HG02759 (cell line): ENCODE measurements around the gene GORASP2.
A peak's percentile ranks its signal among the peaks of the same experiment; 100 is the strongest.

ENCODE experiments used
- ATAC-seq: cut with Tn5 transposase; IDR thresholded peaks from one replicate; pipeline ENCODE4 v1.9.1; 2021; ENCODE audit warnings: mild to moderate bottlenecking, moderate library complexity; ENCODE audit not compliant: unreplicated experiment

Gene GORASP2

GRCh38 chr2:170922634-170923494 is 6.2 kb upstream of the GORASP2 start:
- ATAC-seq: no peak

- no peak for ATAC-seq
Measured at GRCh38 chr2:170923799-170924198, 5.3 kb upstream of the GORASP2 start.

GRCh38 chr2:170924969-170925368 is 4.1 kb upstream of the GORASP2 start:
- no peak for ATAC-seq

- no peak for ATAC-seq
Measured at GRCh38 chr2:170925923-170926322, 3.1 kb upstream of the GORASP2 start.

- ATAC-seq: no peak
Measured at GRCh38 chr2:170926743-170927297, 2.2 kb upstream of the GORASP2 start.

- ATAC-seq: no peak
Measured at GRCh38 chr2:170928036-170928823, 823 bp upstream of the GORASP2 start.

GRCh38 chr2:170929686-170930050 is 615 bp downstream of the GORASP2 start:
- ATAC-seq: peak; percentile 6

- peak; percentile 18 for ATAC-seq
Measured at GRCh38 chr2:170930131-170930990, 1.3 kb downstream of the GORASP2 start.

- ATAC-seq: no peak
Measured at GRCh38 chr2:170930991-170931266, 1.9 kb downstream of the GORASP2 start.

GRCh38 chr2:170932166-170932565 is 3.1 kb downstream of the GORASP2 start:
- no peak for ATAC-seq

- no peak for ATAC-seq
Measured at GRCh38 chr2:170932948-170933347, 3.9 kb downstream of the GORASP2 start.

GRCh38 chr2:170937709-170938379 is 8.8 kb downstream of the GORASP2 start:
- ATAC-seq: no peak

- no peak for ATAC-seq
Measured at GRCh38 chr2:170940066-170940465, 11.0 kb downstream of the GORASP2 start.

- no peak for ATAC-seq
Measured at GRCh38 chr2:170942615-170943014, 13.6 kb downstream of the GORASP2 start.

GRCh38 chr2:170943041-170943440 is 14.0 kb downstream of the GORASP2 start:
- ATAC-seq: no peak

GRCh38 chr2:170943596-170943995 is 14.5 kb downstream of the GORASP2 start:
- no peak for ATAC-seq

GRCh38 chr2:170944545-170944944 is 15.5 kb downstream of the GORASP2 start:
- no peak for ATAC-seq

GRCh38 chr2:170949415-170949814 is 20.4 kb downstream of the GORASP2 start:
- no peak for ATAC-seq

GRCh38 chr2:170950221-170950761 is 21.2 kb downstream of the GORASP2 start:
- ATAC-seq: peak; percentile 81

- ATAC-seq: no peak
Measured at GRCh38 chr2:170953941-170954340, 24.9 kb downstream of the GORASP2 start.
